Neural cell (in vitro differentiated cells): Measurements from ENCODE around the gene MMP7.

ENCODE experiments used
- EZH2 ChIP-seq: fragments of 200-600, 300-800 bp; shearing (Covaris generic), sonication (generic); IDR thresholded peaks from 2 replicates; pipeline ENCODE4 v1.6.1; 2014; ENCODE audit warnings: antibody characterized with exemption, low read length, borderline replicate concordance, mild to moderate bottlenecking; ENCODE audit not compliant: insufficient read depth, poor library complexity, severe bottlenecking
- POLR2AphosphoS5 ChIP-seq: IDR thresholded peaks from 2 replicates; pipeline ENCODE4 v1.6.1; 2012
- TF ChIP-seq, protein P1 (sequence below): fragments of 450-650 bp; IDR thresholded peaks from 2 replicates; pipeline ENCODE4 v1.5.1; 2014; ENCODE audit warnings: antibody characterized with exemption, mild to moderate bottlenecking, moderate library complexity; ENCODE audit not compliant: poor library complexity, severe bottlenecking
- TF ChIP-seq, protein P2 (sequence below): IDR thresholded peaks from 2 replicates; pipeline ENCODE4 v1.6.1; 2012; ENCODE audit warnings: borderline replicate concordance

DNA sequence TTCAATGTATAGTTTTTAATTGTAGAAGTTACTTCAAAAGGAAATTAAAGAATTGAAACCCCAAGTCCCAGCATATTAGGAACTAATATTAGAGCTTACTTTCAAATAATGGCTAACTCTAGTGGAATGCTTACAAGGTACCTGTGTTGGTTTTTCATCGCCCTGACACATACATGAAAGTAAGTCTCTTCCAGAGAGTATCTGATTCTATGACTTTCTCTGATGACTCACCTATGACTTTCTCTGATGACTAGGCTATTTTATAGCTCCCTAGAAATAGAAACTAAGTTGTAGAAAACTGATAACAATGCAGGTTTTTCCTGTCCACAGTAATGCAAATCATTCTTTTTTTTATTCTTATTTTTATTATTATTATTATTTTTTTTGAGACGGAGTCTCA, 33.6 kb upstream of the MMP7 start:
- TF ChIP-seq POLR2AphosphoS5 = no peak
- TF ChIP-seq, protein P1, sequence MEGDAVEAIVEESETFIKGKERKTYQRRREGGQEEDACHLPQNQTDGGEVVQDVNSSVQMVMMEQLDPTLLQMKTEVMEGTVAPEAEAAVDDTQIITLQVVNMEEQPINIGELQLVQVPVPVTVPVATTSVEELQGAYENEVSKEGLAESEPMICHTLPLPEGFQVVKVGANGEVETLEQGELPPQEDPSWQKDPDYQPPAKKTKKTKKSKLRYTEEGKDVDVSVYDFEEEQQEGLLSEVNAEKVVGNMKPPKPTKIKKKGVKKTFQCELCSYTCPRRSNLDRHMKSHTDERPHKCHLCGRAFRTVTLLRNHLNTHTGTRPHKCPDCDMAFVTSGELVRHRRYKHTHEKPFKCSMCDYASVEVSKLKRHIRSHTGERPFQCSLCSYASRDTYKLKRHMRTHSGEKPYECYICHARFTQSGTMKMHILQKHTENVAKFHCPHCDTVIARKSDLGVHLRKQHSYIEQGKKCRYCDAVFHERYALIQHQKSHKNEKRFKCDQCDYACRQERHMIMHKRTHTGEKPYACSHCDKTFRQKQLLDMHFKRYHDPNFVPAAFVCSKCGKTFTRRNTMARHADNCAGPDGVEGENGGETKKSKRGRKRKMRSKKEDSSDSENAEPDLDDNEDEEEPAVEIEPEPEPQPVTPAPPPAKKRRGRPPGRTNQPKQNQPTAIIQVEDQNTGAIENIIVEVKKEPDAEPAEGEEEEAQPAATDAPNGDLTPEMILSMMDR = no peak
- TF ChIP-seq, protein P2, sequence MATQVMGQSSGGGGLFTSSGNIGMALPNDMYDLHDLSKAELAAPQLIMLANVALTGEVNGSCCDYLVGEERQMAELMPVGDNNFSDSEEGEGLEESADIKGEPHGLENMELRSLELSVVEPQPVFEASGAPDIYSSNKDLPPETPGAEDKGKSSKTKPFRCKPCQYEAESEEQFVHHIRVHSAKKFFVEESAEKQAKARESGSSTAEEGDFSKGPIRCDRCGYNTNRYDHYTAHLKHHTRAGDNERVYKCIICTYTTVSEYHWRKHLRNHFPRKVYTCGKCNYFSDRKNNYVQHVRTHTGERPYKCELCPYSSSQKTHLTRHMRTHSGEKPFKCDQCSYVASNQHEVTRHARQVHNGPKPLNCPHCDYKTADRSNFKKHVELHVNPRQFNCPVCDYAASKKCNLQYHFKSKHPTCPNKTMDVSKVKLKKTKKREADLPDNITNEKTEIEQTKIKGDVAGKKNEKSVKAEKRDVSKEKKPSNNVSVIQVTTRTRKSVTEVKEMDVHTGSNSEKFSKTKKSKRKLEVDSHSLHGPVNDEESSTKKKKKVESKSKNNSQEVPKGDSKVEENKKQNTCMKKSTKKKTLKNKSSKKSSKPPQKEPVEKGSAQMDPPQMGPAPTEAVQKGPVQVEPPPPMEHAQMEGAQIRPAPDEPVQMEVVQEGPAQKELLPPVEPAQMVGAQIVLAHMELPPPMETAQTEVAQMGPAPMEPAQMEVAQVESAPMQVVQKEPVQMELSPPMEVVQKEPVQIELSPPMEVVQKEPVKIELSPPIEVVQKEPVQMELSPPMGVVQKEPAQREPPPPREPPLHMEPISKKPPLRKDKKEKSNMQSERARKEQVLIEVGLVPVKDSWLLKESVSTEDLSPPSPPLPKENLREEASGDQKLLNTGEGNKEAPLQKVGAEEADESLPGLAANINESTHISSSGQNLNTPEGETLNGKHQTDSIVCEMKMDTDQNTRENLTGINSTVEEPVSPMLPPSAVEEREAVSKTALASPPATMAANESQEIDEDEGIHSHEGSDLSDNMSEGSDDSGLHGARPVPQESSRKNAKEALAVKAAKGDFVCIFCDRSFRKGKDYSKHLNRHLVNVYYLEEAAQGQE = no peak
- TF ChIP-seq EZH2 = no peak
